Measurements from ENCODE around the gene PYGB.

Gene PYGB

GRCh38 chr20:25205277-25206062 lies 42.4 kb upstream of the PYGB start:
- no peak for DNase-seq (ENCODE audit: low read depth in 2 of 2)
- H3K4me3 ChIP-seq (replicated peaks in 1 of 2; ENCODE audit: low read depth in 2 of 2, low read length in 2 of 2): no peak overlapping the region
- TF ChIP-seq, protein P1, sequence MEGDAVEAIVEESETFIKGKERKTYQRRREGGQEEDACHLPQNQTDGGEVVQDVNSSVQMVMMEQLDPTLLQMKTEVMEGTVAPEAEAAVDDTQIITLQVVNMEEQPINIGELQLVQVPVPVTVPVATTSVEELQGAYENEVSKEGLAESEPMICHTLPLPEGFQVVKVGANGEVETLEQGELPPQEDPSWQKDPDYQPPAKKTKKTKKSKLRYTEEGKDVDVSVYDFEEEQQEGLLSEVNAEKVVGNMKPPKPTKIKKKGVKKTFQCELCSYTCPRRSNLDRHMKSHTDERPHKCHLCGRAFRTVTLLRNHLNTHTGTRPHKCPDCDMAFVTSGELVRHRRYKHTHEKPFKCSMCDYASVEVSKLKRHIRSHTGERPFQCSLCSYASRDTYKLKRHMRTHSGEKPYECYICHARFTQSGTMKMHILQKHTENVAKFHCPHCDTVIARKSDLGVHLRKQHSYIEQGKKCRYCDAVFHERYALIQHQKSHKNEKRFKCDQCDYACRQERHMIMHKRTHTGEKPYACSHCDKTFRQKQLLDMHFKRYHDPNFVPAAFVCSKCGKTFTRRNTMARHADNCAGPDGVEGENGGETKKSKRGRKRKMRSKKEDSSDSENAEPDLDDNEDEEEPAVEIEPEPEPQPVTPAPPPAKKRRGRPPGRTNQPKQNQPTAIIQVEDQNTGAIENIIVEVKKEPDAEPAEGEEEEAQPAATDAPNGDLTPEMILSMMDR (IDR thresholded peaks at IDR 0.05; ENCODE audit: low read depth, low read length): no peak

- DNase-seq (ENCODE audit: low read depth in 2 of 2): no peak
- TF ChIP-seq, protein P1 (IDR thresholded peaks at IDR 0.05; ENCODE audit: low read depth, low read length): no peak
- no peak overlapping the region for H3K4me3 ChIP-seq (replicated peaks in 1 of 2; ENCODE audit: low read depth in 2 of 2, low read length in 2 of 2)
These were observed 41.9 kb upstream of the PYGB start for GRCh38 chr20:25206063-25206403.

GRCh38 chr20:25206548-25206947 lies 41.3 kb upstream of the PYGB start:
- no peak overlapping the region for H3K4me3 ChIP-seq (replicated peaks in 1 of 2; ENCODE audit: low read depth in 2 of 2, low read length in 2 of 2)
- DNase-seq (ENCODE audit: low read depth in 2 of 2): no peak
- TF ChIP-seq, protein P1 (IDR thresholded peaks at IDR 0.05; ENCODE audit: low read depth, low read length): no peak

GRCh38 chr20:25207149-25207959 lies 40.5 kb upstream of the PYGB start:
- DNase-seq (ENCODE audit: low read depth in 2 of 2): no peak
- TF ChIP-seq, protein P1 (IDR thresholded peaks at IDR 0.05; ENCODE audit: low read depth, low read length): no peak
- H3K4me3 ChIP-seq (replicated peaks in 1 of 2; ENCODE audit: low read depth in 2 of 2, low read length in 2 of 2): no peak overlapping the region

- H3K4me3 ChIP-seq (replicated peaks in 1 of 2; ENCODE audit: low read depth in 2 of 2, low read length in 2 of 2): no peak overlapping the region
- TF ChIP-seq, protein P1 (IDR thresholded peaks at IDR 0.05; ENCODE audit: low read depth, low read length): no peak
- no peak for DNase-seq (ENCODE audit: low read depth in 2 of 2)
These were observed 39.8 kb upstream of the PYGB start for GRCh38 chr20:25207960-25208534.

DNA sequence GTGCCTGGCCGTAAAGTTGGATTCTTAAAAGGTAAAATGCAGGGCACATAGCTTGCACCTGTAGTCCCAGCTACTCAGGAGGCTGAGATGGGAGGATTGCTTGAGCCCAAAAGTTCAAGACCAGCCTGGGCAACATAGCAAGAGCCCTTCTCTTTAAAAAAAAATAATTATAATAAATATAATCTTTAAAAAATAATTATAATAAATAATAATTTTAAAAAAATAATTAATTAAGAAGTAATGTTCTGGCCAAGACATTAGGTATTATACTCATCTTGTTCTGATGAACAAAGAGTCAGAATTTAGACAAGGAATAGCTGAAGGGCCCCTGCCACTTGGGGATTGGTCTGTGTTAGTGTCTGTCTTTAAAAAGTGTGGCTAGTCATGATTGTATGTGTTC lies 38.5 kb upstream of the PYGB start:
- TF ChIP-seq, protein P1 (IDR thresholded peaks at IDR 0.05; ENCODE audit: low read depth, low read length): no peak

More for the DNA sequence above, 38.5 kb upstream of the PYGB start:
- DNase-seq (ENCODE audit: low read depth in 2 of 2): no peak
- no peak overlapping the region for H3K4me3 ChIP-seq (replicated peaks in 1 of 2; ENCODE audit: low read depth in 2 of 2, low read length in 2 of 2)

Measured in cardiac fibroblast (primary cell).